Neural cell (in vitro differentiated cells): ENCODE results near the gene IER5L. TPM values are rescaled to one million over a fixed set of nuclear protein-coding genes. Genes with fewer than 3 reads are reported as not detected.

Experiments
- H2AFZ ChIP-seq: fragments of 200-600, 300-800 bp; sonication (generic), shearing (Covaris generic); 2 replicates; pipeline ENCODE4 v1.6.0; 2014; ENCODE audit warnings: low read depth, mild to moderate bottlenecking, antibody characterized with exemption, low read length, moderate library complexity
- H3F3A ChIP-seq: fragments of 200-600 bp; shearing (Covaris generic); 2 replicates; pipeline ENCODE4 v1.6.1; 2016; ENCODE audit warnings: mild to moderate bottlenecking, moderate library complexity, mixed read lengths, antibody characterized with exemption, low read length; ENCODE audit not compliant: insufficient read depth, poor library complexity, severe bottlenecking
- H3K27ac ChIP-seq: fragments of 200-600, 300-800 bp; sonication (generic), shearing (Covaris generic); 2 replicates; pipeline ENCODE4 v1.5.1; 2014; ENCODE audit warnings: mild to moderate bottlenecking, low read length, moderate library complexity
- H3K27me3 ChIP-seq: fragments of 300-800, 200-600 bp; sonication (generic), shearing (Covaris generic); 2 replicates; pipeline ENCODE4 v1.6.0; 2014; ENCODE audit warnings: mild to moderate bottlenecking, low read depth, low read length, moderate library complexity; ENCODE audit not compliant: insufficient read depth
- H3K36me3 ChIP-seq: fragments of 300-800, 200-600 bp; sonication (generic), shearing (Covaris generic); 2 replicates; pipeline ENCODE4 v1.5.1; 2014; ENCODE audit warnings: mild to moderate bottlenecking, antibody characterized with exemption, low read length, moderate library complexity; ENCODE audit not compliant: insufficient read depth
- H3K4me2 ChIP-seq: fragments of 300-800, 200-600 bp; sonication (generic), shearing (Covaris generic); 2 replicates; pipeline ENCODE4 v1.6.0; 2014; ENCODE audit warnings: mild to moderate bottlenecking, low read length
- H3K4me3 ChIP-seq: fragments of 300-800, 200-600 bp; sonication (generic), shearing (Covaris generic); 2 replicates; pipeline ENCODE4 v1.5.1; 2014; ENCODE audit warnings: mild to moderate bottlenecking, low read length, moderate library complexity
- H3K79me2 ChIP-seq: fragments of 200-600 bp; shearing (Covaris generic); replicated peaks from 2 replicates; pipeline ENCODE4 v1.6.0; 2014; ENCODE audit warnings: mild to moderate bottlenecking, low read length, moderate library complexity; ENCODE audit not compliant: insufficient read depth
- H3K9ac ChIP-seq: fragments of 300-800, 200-600 bp; sonication (generic), shearing (Covaris generic); 2 replicates; pipeline ENCODE4 v1.6.1; 2016; ENCODE audit warnings: mild to moderate bottlenecking, low read length, mixed read lengths
- H3K9me2 ChIP-seq: fragments of 200-600 bp; shearing (Covaris generic); 2 replicates; pipeline ENCODE4 v1.6.1; 2016; ENCODE audit warnings: mild to moderate bottlenecking, low read length, mixed read lengths; ENCODE audit not compliant: insufficient read depth
- H3K9me3 ChIP-seq: fragments of 200-600, 300-800 bp; sonication (generic), shearing (Covaris generic); 2 replicates; pipeline ENCODE4 v1.6.1; 2016; ENCODE audit warnings: mild to moderate bottlenecking, mixed run types, low read length, moderate library complexity, mixed read lengths
- H4K20me1 ChIP-seq: fragments of 200-600 bp; shearing (Covaris generic); 2 replicates; pipeline ENCODE4 v1.6.1; 2016; ENCODE audit warnings: mild to moderate bottlenecking, mixed run types; ENCODE audit not compliant: insufficient read depth
- EP300 ChIP-seq: fragments of 450-650 bp; conservative IDR thresholded peaks from 2 replicates; pipeline ENCODE4 v1.6.1; 2014; ENCODE audit warnings: antibody characterized with exemption, mild to moderate bottlenecking, moderate library complexity; ENCODE audit not compliant: poor library complexity, severe bottlenecking
- EZH2 ChIP-seq: fragments of 200-600, 300-800 bp; shearing (Covaris generic), sonication (generic); IDR thresholded peaks from 2 replicates; pipeline ENCODE4 v1.6.1; 2014; ENCODE audit warnings: antibody characterized with exemption, low read length, borderline replicate concordance, mild to moderate bottlenecking; ENCODE audit not compliant: insufficient read depth, poor library complexity, severe bottlenecking
- MXI1 ChIP-seq: fragments of 450-650 bp; conservative IDR thresholded peaks from 2 replicates; pipeline ENCODE4 v1.6.1; 2014; ENCODE audit warnings: antibody characterized with exemption, mild to moderate bottlenecking; ENCODE audit not compliant: poor library complexity, severe bottlenecking
- POLR2AphosphoS5 ChIP-seq: IDR thresholded peaks from 2 replicates; pipeline ENCODE4 v1.6.1; 2012
- RAD21 ChIP-seq: fragments of 450-650 bp; conservative IDR thresholded peaks from 2 replicates; pipeline ENCODE4 v1.6.1; 2014; ENCODE audit warnings: antibody characterized with exemption, mild to moderate bottlenecking, moderate library complexity
- SMC3 ChIP-seq: fragments of 450-650 bp; conservative IDR thresholded peaks from 2 replicates; pipeline ENCODE4 v1.6.1; 2014; ENCODE audit warnings: antibody characterized with exemption, mild to moderate bottlenecking, moderate library complexity; ENCODE audit not compliant: poor library complexity
- TAF1 ChIP-seq: IDR thresholded peaks from 2 replicates; pipeline ENCODE4 v1.6.1; 2012; ENCODE audit warnings: low read depth
- polyA plus RNA-seq: library from polyadenylated mRNA; depleted of rRNA; stranded (reverse); fragments of >200 nt; gene quantifications from 2 replicates; pipeline ENCODE4 v1.2.3, GENCODE V29; 2014
- TF ChIP-seq, protein P1 (sequence below): fragments of 450-650 bp; IDR thresholded peaks from 2 replicates; pipeline ENCODE4 v1.5.1; 2014; ENCODE audit warnings: antibody characterized with exemption, mild to moderate bottlenecking, moderate library complexity; ENCODE audit not compliant: poor library complexity, severe bottlenecking
- TF ChIP-seq, protein P2 (sequence below): IDR thresholded peaks from 2 replicates; pipeline ENCODE4 v1.6.1; 2012; ENCODE audit warnings: borderline replicate concordance

The IER5L gene
- polyA plus RNA-seq, 1 donor from 2014 or later, result 20.8 TPM

DNA sequence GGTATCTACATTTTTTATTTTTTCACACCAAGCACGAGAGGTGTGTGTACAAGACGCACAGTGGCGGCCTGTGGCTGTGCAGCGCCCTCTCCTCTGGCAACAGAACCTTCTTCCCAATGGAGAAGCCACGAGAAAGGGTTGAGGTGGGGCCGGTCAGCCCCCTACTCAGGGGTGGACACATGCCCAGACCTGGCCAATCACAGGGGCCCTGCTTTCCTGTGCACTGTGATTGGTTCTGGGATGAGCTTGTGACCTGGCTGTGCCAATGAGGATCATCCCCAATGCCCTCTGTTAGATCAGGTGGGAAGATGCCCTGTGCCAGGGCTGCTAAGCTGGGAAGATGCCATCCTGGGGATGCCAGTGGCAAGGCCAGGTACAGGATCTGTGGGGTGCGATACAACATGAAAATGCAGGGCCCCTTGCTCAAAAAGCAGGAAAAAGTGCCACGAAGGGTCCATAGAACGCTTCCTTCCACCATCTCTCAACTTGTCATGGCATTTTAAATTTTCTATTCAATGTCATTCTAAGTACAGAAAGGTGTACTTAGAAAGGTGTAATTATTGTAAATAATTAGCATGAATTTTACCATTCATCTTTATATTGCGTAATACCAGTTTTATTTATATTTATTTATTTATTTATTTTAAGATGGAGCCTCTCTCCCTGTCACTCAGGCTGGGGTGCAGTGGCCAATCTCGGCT, 15.4 kb downstream of the IER5L start:
- Histone ChIP-seq H4K20me1 (no peaks in the 10 kb centered on the region), H3K79me2 (no peaks in the 10 kb centered on the region), H3K27me3 (no peaks in the 10 kb centered on the region), H3K9me2 (no peaks in the 10 kb centered on the region), H3K4me2 (no peak overlapping the region), H3K36me3 (no peaks in the 10 kb centered on the region), H2AFZ (no peak overlapping the region), H3K27ac (no peak overlapping the region), H3K4me3 (no peak overlapping the region), H3F3A (no peaks in the 10 kb centered on the region), H3K9me3 (no peaks in the 10 kb centered on the region), H3K9ac (no peak overlapping the region)
- TF ChIP-seq POLR2AphosphoS5, result no peak
- TF ChIP-seq EZH2, result no peak
- TF ChIP-seq RAD21, result no peak
- TF ChIP-seq, protein P1, sequence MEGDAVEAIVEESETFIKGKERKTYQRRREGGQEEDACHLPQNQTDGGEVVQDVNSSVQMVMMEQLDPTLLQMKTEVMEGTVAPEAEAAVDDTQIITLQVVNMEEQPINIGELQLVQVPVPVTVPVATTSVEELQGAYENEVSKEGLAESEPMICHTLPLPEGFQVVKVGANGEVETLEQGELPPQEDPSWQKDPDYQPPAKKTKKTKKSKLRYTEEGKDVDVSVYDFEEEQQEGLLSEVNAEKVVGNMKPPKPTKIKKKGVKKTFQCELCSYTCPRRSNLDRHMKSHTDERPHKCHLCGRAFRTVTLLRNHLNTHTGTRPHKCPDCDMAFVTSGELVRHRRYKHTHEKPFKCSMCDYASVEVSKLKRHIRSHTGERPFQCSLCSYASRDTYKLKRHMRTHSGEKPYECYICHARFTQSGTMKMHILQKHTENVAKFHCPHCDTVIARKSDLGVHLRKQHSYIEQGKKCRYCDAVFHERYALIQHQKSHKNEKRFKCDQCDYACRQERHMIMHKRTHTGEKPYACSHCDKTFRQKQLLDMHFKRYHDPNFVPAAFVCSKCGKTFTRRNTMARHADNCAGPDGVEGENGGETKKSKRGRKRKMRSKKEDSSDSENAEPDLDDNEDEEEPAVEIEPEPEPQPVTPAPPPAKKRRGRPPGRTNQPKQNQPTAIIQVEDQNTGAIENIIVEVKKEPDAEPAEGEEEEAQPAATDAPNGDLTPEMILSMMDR, result no peak
- no peak for TF ChIP-seq SMC3
- TF ChIP-seq, protein P2, sequence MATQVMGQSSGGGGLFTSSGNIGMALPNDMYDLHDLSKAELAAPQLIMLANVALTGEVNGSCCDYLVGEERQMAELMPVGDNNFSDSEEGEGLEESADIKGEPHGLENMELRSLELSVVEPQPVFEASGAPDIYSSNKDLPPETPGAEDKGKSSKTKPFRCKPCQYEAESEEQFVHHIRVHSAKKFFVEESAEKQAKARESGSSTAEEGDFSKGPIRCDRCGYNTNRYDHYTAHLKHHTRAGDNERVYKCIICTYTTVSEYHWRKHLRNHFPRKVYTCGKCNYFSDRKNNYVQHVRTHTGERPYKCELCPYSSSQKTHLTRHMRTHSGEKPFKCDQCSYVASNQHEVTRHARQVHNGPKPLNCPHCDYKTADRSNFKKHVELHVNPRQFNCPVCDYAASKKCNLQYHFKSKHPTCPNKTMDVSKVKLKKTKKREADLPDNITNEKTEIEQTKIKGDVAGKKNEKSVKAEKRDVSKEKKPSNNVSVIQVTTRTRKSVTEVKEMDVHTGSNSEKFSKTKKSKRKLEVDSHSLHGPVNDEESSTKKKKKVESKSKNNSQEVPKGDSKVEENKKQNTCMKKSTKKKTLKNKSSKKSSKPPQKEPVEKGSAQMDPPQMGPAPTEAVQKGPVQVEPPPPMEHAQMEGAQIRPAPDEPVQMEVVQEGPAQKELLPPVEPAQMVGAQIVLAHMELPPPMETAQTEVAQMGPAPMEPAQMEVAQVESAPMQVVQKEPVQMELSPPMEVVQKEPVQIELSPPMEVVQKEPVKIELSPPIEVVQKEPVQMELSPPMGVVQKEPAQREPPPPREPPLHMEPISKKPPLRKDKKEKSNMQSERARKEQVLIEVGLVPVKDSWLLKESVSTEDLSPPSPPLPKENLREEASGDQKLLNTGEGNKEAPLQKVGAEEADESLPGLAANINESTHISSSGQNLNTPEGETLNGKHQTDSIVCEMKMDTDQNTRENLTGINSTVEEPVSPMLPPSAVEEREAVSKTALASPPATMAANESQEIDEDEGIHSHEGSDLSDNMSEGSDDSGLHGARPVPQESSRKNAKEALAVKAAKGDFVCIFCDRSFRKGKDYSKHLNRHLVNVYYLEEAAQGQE, result no peak
- no peak for TF ChIP-seq TAF1
- no peak for TF ChIP-seq EP300
- TF ChIP-seq MXI1, result no peak

DNA sequence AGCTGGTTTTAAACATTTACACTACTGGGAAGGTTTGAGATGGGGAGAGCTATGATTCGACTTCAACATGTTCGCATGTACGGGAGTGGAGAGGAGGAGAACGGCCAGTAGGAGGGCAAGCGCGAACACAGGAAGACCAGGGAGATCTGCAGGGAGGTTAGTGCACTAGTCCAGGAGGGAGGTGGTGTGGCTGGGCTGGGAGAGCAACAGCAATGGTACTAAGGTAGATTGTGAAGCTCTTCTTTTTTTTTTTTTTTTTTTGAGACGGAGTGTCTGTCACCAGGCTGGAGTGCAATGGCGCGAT, 16.6 kb downstream of the IER5L start:
- H3K9me2 ChIP-seq, result no peaks in the 10 kb centered on the region
- no peaks in the 10 kb centered on the region for H3K36me3 ChIP-seq
- no peak overlapping the region for H3K27ac ChIP-seq
- no peaks in the 10 kb centered on the region for H3K79me2 ChIP-seq
- no peaks in the 10 kb centered on the region for H4K20me1 ChIP-seq
- no peaks in the 10 kb centered on the region for H3K27me3 ChIP-seq
- no peak for TF ChIP-seq SMC3
- no peak for TF ChIP-seq POLR2AphosphoS5
- TF ChIP-seq TAF1, result no peak
- TF ChIP-seq MXI1, result no peak
- TF ChIP-seq RAD21, result no peak
- H2AFZ ChIP-seq, result no peak overlapping the region
- no peak overlapping the region for H3K4me2 ChIP-seq
- no peaks in the 10 kb centered on the region for H3K9me3 ChIP-seq
- H3K9ac ChIP-seq, result no peak overlapping the region
- H3F3A ChIP-seq, result no peaks in the 10 kb centered on the region
- H3K4me3 ChIP-seq, result no peak overlapping the region
